ENCODE data around the gene MUCL1.
"Not testable (repeated sequence)": the region's sequence is repeated elsewhere in the genome, so short reads cannot be mapped to it uniquely, and the experiment has no call there.

MUCL1 gene, protein sequence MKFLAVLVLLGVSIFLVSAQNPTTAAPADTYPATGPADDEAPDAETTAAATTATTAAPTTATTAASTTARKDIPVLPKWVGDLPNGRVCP

DNA sequence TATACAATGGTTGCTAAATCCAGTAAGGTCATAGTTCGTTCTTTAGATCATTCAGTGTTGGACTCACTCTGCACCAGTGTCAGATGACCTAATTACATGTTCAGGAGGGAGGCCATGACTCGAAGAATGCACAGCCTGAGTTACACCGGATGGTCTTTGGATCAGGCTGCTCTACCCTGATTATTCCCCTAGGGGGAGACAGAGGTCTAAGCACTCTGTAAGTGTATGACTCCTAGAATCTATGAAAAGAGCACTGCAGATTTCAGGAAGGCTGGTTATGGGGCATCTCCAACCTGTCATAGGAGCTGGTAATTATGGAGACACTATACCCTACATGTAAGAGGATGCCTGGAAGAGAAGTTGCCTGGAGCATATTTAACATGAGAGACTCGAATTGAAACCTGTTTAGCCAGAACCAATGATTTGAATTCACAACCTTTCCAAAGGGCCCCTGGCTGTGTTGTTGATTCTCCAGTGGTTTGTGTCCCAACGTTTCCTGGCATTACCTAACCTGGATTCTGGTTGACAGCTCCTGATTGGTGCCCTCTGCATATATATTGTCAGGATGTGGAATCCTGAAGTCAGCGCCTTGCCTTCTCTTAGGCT lies at the start of gene MUCL1:
TSS of gene MUCL1 (plus strand) at position 584 of the 606 bp plus-strand sequence. CDS start 67 bp downstream, outside the sequence.
- DNase-seq: peak; percentile 0

- no peak for DNase-seq
These were observed 32.6 kb upstream of the MUCL1 start for GRCh38 chr12:54821676-54822075.

GRCh38 chr12:54824402-54824801 lies 29.9 kb upstream of the MUCL1 start:
- no peak for DNase-seq

DNA sequence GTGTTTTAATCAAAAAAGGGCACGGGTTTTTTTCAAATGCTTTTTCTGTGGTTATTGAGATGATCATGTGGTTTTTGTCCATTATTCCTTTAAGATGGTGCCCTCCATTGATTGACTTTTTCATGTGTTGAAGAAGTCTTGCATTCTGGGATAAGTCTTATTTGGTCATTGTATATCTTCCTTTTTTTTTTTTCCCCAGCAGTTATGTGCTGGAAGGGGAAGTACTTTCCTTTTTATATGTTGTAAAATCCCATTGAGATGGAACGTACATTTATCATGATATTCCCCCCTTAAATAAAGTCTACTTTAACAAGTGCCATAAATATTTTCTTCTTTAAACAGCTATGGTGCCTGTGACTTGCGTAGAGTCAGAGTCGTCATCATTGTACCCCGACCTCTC lies 24.8 kb upstream of the MUCL1 start:
- DNase-seq: no peak

- no peak for DNase-seq
These were observed 24.1 kb upstream of the MUCL1 start for GRCh38 chr12:54830199-54830598.

GRCh38 chr12:54831631-54832030 lies 22.7 kb upstream of the MUCL1 start:
- DNase-seq: no peak

GRCh38 chr12:54840244-54840865 lies 14.0 kb upstream of the MUCL1 start:
- no peak for DNase-seq

DNA sequence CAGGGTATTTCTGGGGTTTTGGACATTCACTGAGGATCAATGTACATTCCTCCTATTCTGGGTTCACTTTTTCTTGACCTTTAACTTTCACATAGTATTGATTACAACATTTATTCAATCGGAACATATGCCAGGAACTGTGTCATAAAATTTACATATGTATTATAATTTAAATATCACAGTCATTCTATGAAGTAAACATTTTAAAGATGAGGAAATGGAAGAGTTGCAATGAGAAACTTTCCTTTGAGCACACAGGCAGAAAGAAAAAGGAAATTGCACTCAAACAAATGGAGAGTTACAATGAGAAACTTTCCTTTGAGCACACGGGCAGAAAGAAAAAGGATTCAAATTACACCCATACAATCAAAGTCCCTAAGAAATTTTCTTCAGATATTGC lies 3.1 kb downstream of the MUCL1 start:
- DNase-seq: no peak

DNA sequence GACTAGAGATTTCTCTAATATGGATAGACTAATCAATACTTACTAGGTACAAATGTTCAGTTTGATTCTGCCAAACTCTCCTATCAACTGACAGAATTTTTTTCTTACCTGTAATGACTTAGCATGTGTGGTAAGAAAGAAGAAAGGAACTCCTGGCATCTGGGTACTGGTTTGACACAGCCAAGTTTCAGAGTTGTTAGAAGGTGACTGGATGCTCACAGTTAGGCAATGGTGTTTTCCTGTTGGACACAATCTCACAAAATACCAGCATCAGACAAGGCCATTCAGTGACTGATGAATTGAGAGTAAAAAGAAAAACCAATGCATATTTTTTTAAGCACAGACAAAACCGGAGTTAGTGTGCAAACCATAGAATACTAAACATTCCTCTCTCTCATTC lies 4.2 kb downstream of the MUCL1 start:
- DNase-seq: no peak

DNA sequence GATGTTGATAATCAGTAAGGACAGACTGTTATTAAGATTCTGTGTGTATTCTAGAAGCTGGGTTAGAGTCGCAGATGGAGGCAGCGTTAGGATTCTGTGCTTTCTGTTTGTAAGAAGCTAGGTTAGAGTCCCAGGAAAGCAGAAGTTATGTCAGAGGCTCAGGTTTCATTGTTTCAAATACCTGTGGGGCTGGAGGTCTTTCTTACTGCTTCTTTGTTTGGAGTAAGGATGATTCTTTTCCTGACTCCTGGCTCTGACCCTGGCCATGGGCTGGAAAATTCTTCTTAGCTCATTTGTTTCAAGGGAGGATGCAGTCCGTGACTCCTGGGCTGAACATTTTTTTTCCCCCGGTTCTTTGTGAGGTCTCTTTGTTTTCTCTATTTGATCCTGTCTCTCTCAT lies 5.2 kb downstream of the MUCL1 start:
- no peak for DNase-seq

GRCh38 chr12:54861927-54862326 lies 7.6 kb downstream of the MUCL1 start:
- DNase-seq: no peak

GRCh38 chr12:54863948-54864618 lies 9.8 kb downstream of the MUCL1 start:
- DNase-seq: no peak

- no peak for DNase-seq
These were observed 11.5 kb downstream of the MUCL1 start for GRCh38 chr12:54865683-54866324.

- no peak for DNase-seq
These were observed 14.4 kb downstream of the MUCL1 start for GRCh38 chr12:54868690-54869089.

- DNase-seq: no peak
These were observed 15.7 kb downstream of the MUCL1 start for GRCh38 chr12:54870048-54870447.

DNA sequence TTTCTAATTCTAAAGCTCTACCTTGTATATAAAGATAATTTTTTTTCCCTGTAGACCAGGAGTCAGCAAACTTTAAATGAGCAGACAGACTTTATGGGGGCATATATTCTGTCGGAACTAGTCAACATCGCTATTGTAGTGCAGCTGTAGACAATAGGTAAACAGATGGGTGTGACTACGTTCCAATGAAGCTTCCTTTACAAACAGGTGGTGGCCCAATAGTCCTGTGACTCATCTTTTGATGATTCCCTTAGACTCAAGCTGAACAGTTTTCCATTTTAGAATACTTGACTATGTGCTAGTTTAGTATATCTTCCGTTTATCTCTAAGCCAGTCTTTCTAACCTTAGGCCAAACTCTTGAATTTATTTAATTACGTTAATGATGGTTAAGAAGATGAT lies 16.3 kb downstream of the MUCL1 start:
- DNase-seq: no peak

DNA sequence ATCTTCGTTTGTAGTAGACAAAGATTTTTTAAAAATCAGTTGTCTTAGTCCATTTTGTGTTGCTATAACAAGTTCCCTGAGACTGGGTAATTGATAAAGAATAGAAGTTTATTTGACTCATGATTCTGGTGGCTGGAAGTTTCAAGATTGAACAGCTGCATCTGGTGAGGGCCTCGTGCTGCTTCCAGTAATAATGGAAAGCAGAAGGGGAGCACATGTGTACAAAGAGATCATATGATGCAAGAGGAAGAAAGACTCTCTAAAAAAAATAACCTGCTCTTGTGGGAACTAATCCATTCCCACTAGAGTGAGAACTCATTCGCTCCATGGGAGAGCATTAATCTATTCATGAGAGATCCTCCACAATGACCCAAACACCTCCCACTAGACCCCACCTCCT lies 24.8 kb downstream of the MUCL1 start:
- DNase-seq: no peak

GRCh38 chr12:54879579-54879978 lies 25.3 kb downstream of the MUCL1 start:
- no peak for DNase-seq

DNA sequence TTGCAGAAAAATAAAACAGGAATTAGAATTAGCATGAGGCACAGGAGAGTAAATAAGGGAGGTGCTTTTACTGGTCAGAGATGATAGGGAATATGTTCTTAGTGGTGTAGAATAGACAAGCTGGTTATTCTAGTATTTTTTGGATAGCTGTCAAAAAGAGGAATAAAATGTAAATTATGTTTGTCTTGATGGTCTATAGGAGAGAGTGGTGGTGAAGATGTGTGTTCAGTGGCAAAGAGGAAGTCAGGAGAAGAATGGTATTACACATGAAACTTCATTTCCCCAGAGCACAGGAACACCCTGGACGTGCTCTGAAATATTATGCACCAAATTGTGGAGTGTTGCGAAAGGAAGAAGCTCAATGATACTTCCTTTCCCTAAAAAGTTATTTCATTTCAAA lies 27.8 kb downstream of the MUCL1 start:
- DNase-seq: no peak

DNA sequence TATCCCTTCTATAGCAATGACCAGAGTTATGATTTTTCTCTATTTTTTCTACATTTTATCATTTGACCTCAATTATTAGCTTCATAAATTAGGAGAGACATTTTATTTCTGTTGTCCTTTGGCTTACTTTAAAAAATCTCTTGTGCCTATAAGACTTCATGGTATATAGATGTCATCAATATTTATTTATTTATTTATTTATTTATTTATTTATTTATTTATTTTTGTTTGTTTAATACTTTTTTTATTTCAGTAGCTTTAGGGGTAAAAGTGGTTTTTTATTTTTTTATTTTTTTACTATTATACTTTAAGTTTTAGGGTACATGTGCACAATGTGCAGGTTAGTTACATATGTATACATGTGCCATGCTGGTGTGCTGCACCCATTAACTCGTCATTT lies 28.3 kb downstream of the MUCL1 start:
- not testable (repeated sequence) for DNase-seq

GRCh38 chr12:54888428-54888827 lies 34.1 kb downstream of the MUCL1 start:
- not testable (repeated sequence) for DNase-seq

- no peak for DNase-seq
These were observed 36.0 kb downstream of the MUCL1 start for GRCh38 chr12:54890339-54890738.

GRCh38 chr12:54891717-54892478 lies 37.6 kb downstream of the MUCL1 start:
- DNase-seq: no peak

All from NCI-H2227 treated with DMSO at 0.1 percent for 48 hours (cell line).